Subcutaneous abdominal adipose tissue (tissue), 5 donors: ENCODE measurements around the gene COLEC12.
"Not testable (repeated sequence)": the region's sequence is repeated elsewhere in the genome, so short reads cannot be mapped to it uniquely, and the experiment has no call there.

ENCODE experiments used
- H3K27ac ChIP-seq: one replicate; pipeline ENCODE4 v1.7.0; 2013; ENCODE audit warnings: low read depth, mild to moderate bottlenecking, inconsistent platforms, low read length, moderate library complexity
- H3K27me3 ChIP-seq, 5 donors: one replicate each; pipeline ENCODE4 v1.7.0; 2013; ENCODE audit warnings: low read length in 5 of 5, inconsistent platforms in 1 of 5; ENCODE audit not compliant: control insufficient read depth in 5 of 5, insufficient read depth in 4 of 5
- H3K36me3 ChIP-seq, 5 donors: one replicate each; pipeline ENCODE4 v1.7.0; 2013; ENCODE audit warnings: low read length in 5 of 5; ENCODE audit not compliant: control insufficient read depth in 5 of 5, insufficient read depth in 5 of 5
- H3K4me1 ChIP-seq, 5 donors: one replicate each; pipeline ENCODE4 v1.7.0; 2013; ENCODE audit warnings: low read length in 5 of 5, mild to moderate bottlenecking in 3 of 5, moderate library complexity in 1 of 5; ENCODE audit not compliant: control insufficient read depth in 5 of 5, insufficient read depth in 5 of 5
- H3K4me3 ChIP-seq, 5 donors: one replicate each; pipeline ENCODE4 v1.7.0; 2013; ENCODE audit warnings: low read length in 5 of 5, low read depth in 1 of 5
- H3K9ac ChIP-seq, 5 donors: one replicate each; pipeline ENCODE4 v1.7.0; 2013; ENCODE audit warnings: low read length in 5 of 5, mild to moderate bottlenecking in 4 of 5, moderate library complexity in 3 of 5
- H3K9me3 ChIP-seq, 5 donors: one replicate each; pipeline ENCODE4 v1.7.0; 2013; ENCODE audit warnings: low read length in 5 of 5; ENCODE audit not compliant: control insufficient read depth in 5 of 5
- donor health status: healthy.
- donor health status: healthy.
- donor health status: healthy.
- donor health status: healthy.
- donor health status: healthy.

The COLEC12 gene

GRCh38 chr18:320155-320554 is 180.3 kb downstream of the COLEC12 start:
- H3K27ac ChIP-seq: no peak overlapping the region

GRCh38 chr18:319720-320119 is 180.8 kb downstream of the COLEC12 start:
- Histone ChIP-seq H3K9me3 (no peaks in the 10 kb centered on the region), H3K27ac (no peak overlapping the region), H3K9ac (no peak overlapping the region), H3K4me3 (no peak overlapping the region), H3K27me3 (no peaks in the 10 kb centered on the region), H3K36me3 (peaks cover 0 to 4% (median 0%) of the 10 kb centered on the region in 5 donors), H3K4me1 (peaks cover 2 to 17% (median 13%) of the 10 kb centered on the region in 5 donors)

More at GRCh38 chr18:320155-320554, 180.3 kb downstream of the COLEC12 start:
- Histone ChIP-seq H3K36me3 (peaks cover 0 to 4% (median 0%) of the 10 kb centered on the region in 5 donors), H3K27me3 (no peaks in the 10 kb centered on the region), H3K4me1 (peaks cover 2 to 16% (median 10%) of the 10 kb centered on the region in 5 donors), H3K4me3 (no peak overlapping the region), H3K9me3 (no peaks in the 10 kb centered on the region), H3K9ac (no peak overlapping the region)

- no peak overlapping the region for H3K9ac ChIP-seq
- peaks cover 0 to 4% (median 0%) of the 10 kb centered on the region in 5 donors for H3K36me3 ChIP-seq
- H3K27me3 ChIP-seq: no peaks in the 10 kb centered on the region
- H3K4me1 ChIP-seq: peaks cover 2 to 22% (median 15%) of the 10 kb centered on the region in 5 donors
- no peak overlapping the region for H3K4me3 ChIP-seq
- no peaks in the 10 kb centered on the region for H3K9me3 ChIP-seq
- no peak overlapping the region for H3K27ac ChIP-seq
Measured at GRCh38 chr18:318791-319291, 181.7 kb downstream of the COLEC12 start.

GRCh38 chr18:317618-318017 is 182.9 kb downstream of the COLEC12 start:
- Histone ChIP-seq H3K9ac (no peak overlapping the region), H3K27me3 (no peaks in the 10 kb centered on the region), H3K4me3 (no peak overlapping the region), H3K36me3 (peaks cover 0 to 4% (median 0%) of the 10 kb centered on the region in 5 donors), H3K27ac (no peak overlapping the region), H3K9me3 (no peaks in the 10 kb centered on the region), H3K4me1 (peaks cover 2 to 18% (median 13%) of the 10 kb centered on the region in 5 donors)

- no peaks in the 10 kb centered on the region for H3K9me3 ChIP-seq
- no peak overlapping the region for H3K9ac ChIP-seq
- H3K36me3 ChIP-seq: peaks cover 0 to 4% (median 0%) of the 10 kb centered on the region in 5 donors
- H3K4me1 ChIP-seq: peaks cover 0 to 10% (median 5%) of the 10 kb centered on the region in 5 donors
- no peak overlapping the region for H3K27ac ChIP-seq
- no peak overlapping the region for H3K4me3 ChIP-seq
- H3K27me3 ChIP-seq: no peaks in the 10 kb centered on the region
Measured at GRCh38 chr18:316393-316792, 184.1 kb downstream of the COLEC12 start.

- Histone ChIP-seq H3K27ac (no peak overlapping the region), H3K4me1 (peaks cover 0 to 10% (median 5%) of the 10 kb centered on the region in 5 donors), H3K9ac (no peak overlapping the region), H3K9me3 (no peaks in the 10 kb centered on the region), H3K4me3 (no peak overlapping the region), H3K27me3 (no peaks in the 10 kb centered on the region), H3K36me3 (peaks cover 0 to 3% (median 0%) of the 10 kb centered on the region in 5 donors)
Measured at GRCh38 chr18:313931-314330, 186.6 kb downstream of the COLEC12 start.

GRCh38 chr18:312415-312814 is 188.1 kb downstream of the COLEC12 start:
- Histone ChIP-seq H3K9me3 (no peaks in the 10 kb centered on the region), H3K4me3 (no peak overlapping the region)

GRCh38 chr18:310042-310441 is 190.5 kb downstream of the COLEC12 start:
- peaks cover 0 to 10% (median 5%) of the 10 kb centered on the region in 5 donors for H3K4me1 ChIP-seq

More at GRCh38 chr18:312415-312814, 188.1 kb downstream of the COLEC12 start:
- Histone ChIP-seq H3K9ac (no peak overlapping the region), H3K27ac (no peak overlapping the region), H3K27me3 (no peaks in the 10 kb centered on the region), H3K36me3 (no peaks in the 10 kb centered on the region), H3K4me1 (peaks cover 0 to 10% (median 5%) of the 10 kb centered on the region in 5 donors)

GRCh38 chr18:308086-308485 is 192.4 kb downstream of the COLEC12 start:
- not testable (repeated sequence) for H3K9ac ChIP-seq, H3K9me3 ChIP-seq, H3K27me3 ChIP-seq, H3K36me3 ChIP-seq, H3K4me3 ChIP-seq, H3K4me1 ChIP-seq, H3K27ac ChIP-seq

More at GRCh38 chr18:310042-310441, 190.5 kb downstream of the COLEC12 start:
- Histone ChIP-seq H3K27me3 (peaks cover 0 to 4% (median 0%) of the 10 kb centered on the region in 5 donors), H3K9me3 (no peaks in the 10 kb centered on the region), H3K36me3 (no peaks in the 10 kb centered on the region), H3K27ac (no peak overlapping the region), H3K9ac (no peak overlapping the region), H3K4me3 (no peak overlapping the region)

- Histone ChIP-seq H3K9ac (no peak overlapping the region), H3K9me3 (no peaks in the 10 kb centered on the region), H3K4me1 (peaks cover 0 to 2% (median 0%) of the 10 kb centered on the region in 5 donors), H3K27me3 (peaks cover 0 to 5% (median 0%) of the 10 kb centered on the region in 5 donors), H3K27ac (no peak overlapping the region), H3K36me3 (no peaks in the 10 kb centered on the region), H3K4me3 (no peak overlapping the region)
Measured at GRCh38 chr18:306608-307255, 193.8 kb downstream of the COLEC12 start.
